SK-N-SH (cell line): Measurements from ENCODE around the gene NRF1.

ENCODE experiments used
- CHD2 ChIP-seq: fragments of 150-350 bp; IDR thresholded peaks from 2 replicates; pipeline ENCODE4 v1.6.1; 2018; ENCODE audit warnings: low read length; ENCODE audit not compliant: partially characterized antibody
- CTCF ChIP-seq: fragments of 200-600 bp; sonication (generic); IDR thresholded peaks from 2 replicates; pipeline ENCODE4 v1.6.1; 2017; ENCODE audit warnings: antibody characterized with exemption, mild to moderate bottlenecking, moderate library complexity
- EP300 ChIP-seq, 2 experiments: IDR thresholded peaks; 2 replicates each; pipeline versions ENCODE4 v1.4.0 to v1.6.1; 2012; ENCODE audit warnings: borderline replicate concordance in 1 of 2, low read depth in 1 of 2, low read length in 1 of 2
- EZH2phosphoT487 ChIP-seq: fragments of 200-600 bp; sonication (generic); IDR thresholded peaks from 2 replicates; pipeline ENCODE4 v1.6.1; 2017; ENCODE audit warnings: low read depth, mixed run types, mild to moderate bottlenecking, antibody characterized with exemption, moderate library complexity, borderline replicate concordance
- MAX ChIP-seq: IDR thresholded peaks from 2 replicates; pipeline ENCODE4 v1.4.0; 2012; ENCODE audit warnings: low read depth
- RAD21 ChIP-seq: IDR thresholded peaks from 2 replicates; pipeline ENCODE4 v1.6.1; 2012; ENCODE audit warnings: mild to moderate bottlenecking, low read length
- REST ChIP-seq: IDR thresholded peaks from 2 replicates; pipeline ENCODE4 v1.6.1; 2012; ENCODE audit warnings: mild to moderate bottlenecking, low read depth, low read length, moderate library complexity
- SIN3A ChIP-seq: IDR thresholded peaks from 2 replicates; pipeline ENCODE4 v1.6.1; 2012; ENCODE audit warnings: low read depth, mild to moderate bottlenecking, low read length, moderate library complexity, borderline replicate concordance
- YY1 ChIP-seq: IDR thresholded peaks from 2 replicates; pipeline ENCODE4 v1.4.0; 2012; ENCODE audit warnings: low read depth, mild to moderate bottlenecking
- TF ChIP-seq, protein P1 (sequence below): fragments of 150-350 bp; IDR thresholded peaks from 2 replicates; pipeline ENCODE4 v1.6.1; 2017; ENCODE audit warnings: antibody characterized with exemption, low read length, low read depth, borderline replicate concordance

GRCh38 chr7:129567377-129567776, 44.1 kb upstream of the NRF1 start:
- TF ChIP-seq RAD21 (no peak), EP300 (IDR thresholded peaks at IDR 0.05; ENCODE audit: borderline replicate concordance in 1 of 2, low read depth in 1 of 2, low read length in 1 of 2) (no peak), EZH2phosphoT487 (no peak), YY1 (no peak), CTCF (no peak), MAX (no peak), CHD2 (no peak), REST (no peak), SIN3A (no peak)
- TF ChIP-seq, protein P1, sequence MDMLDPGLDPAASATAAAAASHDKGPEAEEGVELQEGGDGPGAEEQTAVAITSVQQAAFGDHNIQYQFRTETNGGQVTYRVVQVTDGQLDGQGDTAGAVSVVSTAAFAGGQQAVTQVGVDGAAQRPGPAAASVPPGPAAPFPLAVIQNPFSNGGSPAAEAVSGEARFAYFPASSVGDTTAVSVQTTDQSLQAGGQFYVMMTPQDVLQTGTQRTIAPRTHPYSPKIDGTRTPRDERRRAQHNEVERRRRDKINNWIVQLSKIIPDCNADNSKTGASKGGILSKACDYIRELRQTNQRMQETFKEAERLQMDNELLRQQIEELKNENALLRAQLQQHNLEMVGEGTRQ: no peak
